Fibroblast of upper back skin (primary cell): ENCODE data around the gene KCNIP1.
"Not testable (repeated sequence)": the region's sequence is repeated elsewhere in the genome, so short reads cannot be mapped to it uniquely, and the experiment has no call there.

Source experiments
- DNase-seq: peaks from one replicate; pipeline ENCODE4 v3.0.0-alpha.2; 2013

The KCNIP1 gene

DNA sequence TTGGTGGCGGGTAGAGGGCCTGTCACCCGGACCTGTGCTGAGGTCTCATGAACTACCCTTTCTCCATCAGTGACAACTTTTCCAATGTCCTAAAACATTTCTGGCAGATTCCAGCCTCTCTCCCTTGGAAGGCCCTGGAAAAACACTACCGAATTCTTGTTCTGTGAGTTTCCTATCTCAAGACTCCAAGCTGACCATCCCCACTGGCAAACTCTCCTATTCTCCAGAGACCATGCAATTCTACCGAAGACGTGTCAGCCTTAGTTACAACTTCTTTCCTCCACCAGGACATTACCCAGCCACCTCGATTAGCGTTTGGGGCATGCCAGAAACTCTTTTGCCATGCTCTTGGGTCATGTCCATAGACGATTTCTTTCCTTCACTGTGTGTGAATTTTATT, 252.9 kb downstream of the KCNIP1 start:
- DNase-seq: no peak

DNA sequence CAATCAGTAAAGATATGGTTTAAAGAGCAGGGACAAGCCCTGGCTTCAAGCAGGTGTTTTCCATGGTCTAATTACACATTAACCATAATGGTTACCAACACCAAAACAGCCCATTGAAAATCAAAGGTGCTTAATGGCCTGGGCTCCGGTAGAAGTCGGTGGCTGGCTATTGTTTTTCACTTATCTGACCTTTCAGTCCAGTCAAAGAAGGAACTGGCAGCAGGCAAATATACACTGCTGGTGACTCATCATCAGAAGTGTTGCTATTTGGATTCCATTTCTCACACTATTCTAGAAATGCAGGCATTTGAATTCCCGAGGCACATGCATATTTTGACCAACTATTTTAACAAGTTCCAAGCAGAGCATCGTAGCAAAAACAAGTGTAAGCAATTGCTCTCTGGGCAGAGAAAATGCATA, 253.4 kb downstream of the KCNIP1 start:
- peak; percentile 18 for DNase-seq

DNA sequence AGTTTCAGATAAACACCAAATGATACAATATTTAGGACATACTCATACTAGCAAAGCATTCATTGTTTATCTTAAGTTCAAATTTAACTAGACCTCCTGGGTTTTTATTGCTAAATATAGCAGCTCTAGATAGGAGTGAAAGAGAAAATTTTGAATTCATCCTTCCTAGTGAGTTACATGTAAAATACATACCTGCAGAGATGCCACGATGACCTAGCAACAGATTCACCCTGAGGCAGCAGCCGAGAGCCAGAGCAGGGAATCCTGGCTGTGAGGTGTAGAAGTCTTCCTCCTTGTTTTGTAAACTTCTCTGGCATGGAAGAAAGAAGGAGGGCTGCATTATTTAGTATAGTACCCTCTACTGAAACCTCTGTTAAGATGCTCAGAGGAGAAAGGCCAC, 253.8 kb downstream of the KCNIP1 start:
- DNase-seq: no peak

DNA sequence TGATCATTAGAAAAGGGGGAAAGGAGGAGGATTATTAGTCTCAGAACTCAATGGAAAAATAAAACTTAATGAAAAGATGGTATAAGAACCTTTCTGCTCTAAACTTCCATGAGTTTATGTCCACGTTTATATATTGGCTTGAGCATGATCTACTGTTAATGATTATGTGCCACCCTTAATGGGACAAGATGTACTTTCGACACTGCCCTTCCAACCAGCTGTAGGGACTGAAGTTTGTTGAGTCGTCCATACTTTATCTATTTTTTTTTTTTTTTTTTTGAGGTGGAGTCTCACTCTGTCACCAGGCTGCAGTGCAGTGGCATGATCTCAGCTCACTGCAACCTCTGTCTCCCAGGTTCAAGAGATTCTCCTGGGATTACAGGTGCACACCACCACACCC, 254.7 kb downstream of the KCNIP1 start:
- no peak for DNase-seq

DNA sequence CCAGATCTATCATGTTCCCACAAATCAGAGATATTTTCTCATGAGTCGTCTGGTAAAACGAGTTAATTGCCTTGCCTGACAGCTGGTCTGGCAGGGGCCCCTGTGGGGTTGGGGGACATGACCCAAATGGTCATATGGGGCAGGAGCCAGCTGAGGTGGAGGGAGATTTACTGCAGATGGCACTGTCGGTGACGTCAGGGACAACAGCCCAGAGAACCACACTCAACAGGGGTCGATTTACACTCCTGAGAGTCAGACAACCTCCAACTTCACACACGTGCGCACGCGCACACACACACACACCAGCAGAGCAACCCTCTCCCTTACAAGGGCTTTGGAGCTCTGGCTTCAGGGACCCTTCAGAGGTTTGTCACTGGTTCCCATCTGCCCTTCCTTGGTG, 256.3 kb downstream of the KCNIP1 start:
- DNase-seq: no peak

DNA sequence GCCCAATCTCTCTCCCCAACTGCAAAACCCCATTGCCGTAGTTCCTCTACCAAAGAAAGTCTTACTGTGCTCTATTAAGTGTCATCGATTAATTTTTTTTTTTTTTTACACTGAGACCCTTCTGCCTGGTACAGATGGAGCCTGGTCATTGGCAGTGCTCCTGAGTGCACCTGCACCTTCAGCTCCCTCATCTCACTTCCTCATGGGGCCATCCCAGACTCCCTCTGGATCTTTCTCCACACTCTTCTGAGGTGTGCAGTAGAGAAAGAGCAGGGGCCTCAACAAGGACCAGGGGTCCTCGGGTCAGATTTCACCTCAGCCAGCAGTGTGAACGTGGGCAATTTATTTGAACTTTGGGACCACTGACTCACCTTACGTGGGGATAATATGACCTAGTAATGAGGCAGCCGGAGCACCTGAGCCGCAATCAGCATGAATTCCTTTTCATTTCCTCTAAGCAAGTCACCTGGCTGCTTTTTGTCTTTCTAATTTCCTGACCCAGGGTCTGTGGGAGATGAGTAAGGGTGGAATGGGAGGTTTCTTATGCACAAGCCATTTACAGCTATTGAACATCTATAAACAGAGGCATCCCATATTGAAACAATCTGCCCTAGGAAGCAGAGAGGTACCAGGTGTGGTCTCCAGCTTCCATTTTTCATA, 257.4 kb downstream of the KCNIP1 start:
- DNase-seq: no peak

DNA sequence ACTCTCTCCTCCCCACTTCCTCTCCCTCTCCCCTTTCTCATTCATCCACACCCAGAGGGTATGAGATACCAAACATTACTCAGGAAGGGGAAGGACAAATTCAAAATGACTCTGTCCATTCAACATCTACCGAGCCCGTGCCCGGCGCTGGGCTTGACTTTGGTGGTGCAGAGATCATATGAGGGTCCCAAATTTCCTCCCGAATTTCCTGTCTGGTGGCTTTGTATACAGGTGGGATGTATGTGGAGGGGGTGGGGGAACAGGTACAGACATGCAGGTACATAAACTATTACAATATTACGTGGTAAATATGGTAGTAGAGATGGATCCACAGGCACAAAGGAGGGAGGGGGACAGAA, 257.9 kb downstream of the KCNIP1 start:
- no peak for DNase-seq

DNA sequence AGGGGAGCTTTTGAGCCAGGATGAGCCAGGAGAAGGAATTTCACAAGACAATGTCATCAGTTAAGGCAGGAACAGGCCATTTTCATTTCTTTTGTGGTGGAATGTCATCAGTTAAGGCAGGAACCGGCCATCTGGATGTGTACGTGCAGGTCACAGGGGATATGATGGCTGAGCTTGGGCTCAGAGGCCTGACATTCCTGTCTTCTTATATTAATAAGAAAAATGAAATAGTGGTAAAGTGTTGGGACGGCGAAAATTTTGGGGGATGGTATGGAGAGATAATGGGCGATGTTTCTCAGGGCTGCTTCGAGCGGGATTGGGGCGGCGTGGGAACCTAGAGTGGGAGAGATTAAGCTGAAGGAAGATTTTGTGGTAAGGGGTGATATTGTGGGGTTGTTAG, 258.5 kb downstream of the KCNIP1 start:
- DNase-seq: not testable (repeated sequence)

DNA sequence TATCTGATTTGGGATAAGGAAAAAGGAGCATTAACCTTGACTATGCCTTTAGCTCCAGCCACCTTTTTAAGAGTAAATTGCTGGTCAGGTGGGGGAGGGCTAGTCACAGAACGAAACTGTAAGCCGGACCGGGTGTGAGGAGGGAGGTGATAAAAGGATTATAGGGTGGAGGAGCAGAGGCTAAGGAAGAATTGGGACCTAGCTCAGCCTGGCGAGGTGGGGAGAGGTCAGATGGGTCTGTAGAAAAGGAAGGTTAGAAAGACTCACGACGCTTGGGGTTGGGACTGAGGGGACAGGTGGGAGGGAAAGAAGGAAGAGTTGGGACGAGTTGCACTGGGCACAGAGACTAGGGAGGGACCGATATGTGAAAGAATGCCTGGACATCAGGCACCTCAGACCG, 262.0 kb downstream of the KCNIP1 start:
- not testable (repeated sequence) for DNase-seq

DNA sequence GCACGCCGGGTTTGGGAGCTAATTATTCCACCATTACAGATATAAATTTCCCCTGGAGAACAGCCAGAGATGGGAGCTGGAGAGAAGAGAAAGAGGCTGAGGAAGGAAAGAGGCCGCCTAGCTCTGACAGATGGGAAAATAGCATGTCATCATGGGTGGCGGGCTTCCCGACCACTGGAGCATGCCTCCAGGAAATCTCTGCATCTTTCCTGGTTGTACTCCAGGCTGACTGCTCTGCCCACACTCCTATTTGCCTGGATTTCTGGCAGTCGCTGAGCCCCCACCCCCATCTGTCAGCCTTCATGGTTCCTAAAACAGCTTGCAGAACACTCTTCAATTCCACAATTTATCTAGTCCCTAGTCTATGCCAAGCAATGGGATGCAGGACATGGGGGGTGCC, 265.4 kb downstream of the KCNIP1 start:
- DNase-seq: no peak

DNA sequence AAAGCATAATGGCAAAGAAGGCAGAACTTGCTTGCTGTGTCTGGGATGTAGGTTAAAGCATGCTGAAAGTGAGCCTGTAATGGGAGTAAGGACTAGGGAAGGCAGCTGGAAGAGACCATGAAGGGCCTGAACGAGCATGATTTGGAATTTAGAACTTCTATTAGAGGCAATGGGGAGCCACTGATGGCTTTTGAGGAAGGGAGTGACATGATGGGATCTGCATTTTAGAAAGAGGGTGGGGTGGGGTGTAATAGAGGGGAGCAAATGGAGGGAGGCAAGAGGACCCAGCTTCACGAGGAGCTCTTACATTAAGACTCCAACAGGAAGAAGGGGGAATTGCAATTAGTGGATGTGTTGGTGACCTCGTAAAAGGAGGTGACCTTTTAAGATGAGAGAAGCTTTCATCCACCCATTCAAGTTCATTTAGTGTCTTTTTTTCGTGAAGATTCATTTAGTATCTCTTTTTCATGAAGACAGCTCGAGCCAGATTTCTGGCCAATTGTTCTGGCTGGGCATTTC, 266.1 kb downstream of the KCNIP1 start:
- no peak for DNase-seq

DNA sequence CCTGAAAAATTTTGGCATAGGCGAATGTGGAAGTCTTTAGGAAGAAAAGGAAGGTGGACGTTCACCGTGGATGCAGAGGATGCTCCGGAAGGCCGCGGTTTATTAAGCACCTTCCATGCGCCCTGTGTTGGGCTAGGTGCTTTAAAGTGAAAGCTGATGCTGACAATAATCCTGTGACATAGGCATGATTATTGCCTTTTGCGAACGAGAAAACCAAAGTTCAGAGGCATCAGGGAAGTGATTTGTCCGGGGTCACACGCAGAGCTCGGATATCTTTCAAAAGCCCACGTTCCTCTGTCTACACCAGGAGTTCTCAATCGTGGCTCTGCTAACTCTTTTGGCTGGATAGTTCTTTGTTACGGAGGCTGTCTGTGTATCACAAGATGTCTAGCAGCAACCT, 267.7 kb downstream of the KCNIP1 start:
- DNase-seq: no peak

DNA sequence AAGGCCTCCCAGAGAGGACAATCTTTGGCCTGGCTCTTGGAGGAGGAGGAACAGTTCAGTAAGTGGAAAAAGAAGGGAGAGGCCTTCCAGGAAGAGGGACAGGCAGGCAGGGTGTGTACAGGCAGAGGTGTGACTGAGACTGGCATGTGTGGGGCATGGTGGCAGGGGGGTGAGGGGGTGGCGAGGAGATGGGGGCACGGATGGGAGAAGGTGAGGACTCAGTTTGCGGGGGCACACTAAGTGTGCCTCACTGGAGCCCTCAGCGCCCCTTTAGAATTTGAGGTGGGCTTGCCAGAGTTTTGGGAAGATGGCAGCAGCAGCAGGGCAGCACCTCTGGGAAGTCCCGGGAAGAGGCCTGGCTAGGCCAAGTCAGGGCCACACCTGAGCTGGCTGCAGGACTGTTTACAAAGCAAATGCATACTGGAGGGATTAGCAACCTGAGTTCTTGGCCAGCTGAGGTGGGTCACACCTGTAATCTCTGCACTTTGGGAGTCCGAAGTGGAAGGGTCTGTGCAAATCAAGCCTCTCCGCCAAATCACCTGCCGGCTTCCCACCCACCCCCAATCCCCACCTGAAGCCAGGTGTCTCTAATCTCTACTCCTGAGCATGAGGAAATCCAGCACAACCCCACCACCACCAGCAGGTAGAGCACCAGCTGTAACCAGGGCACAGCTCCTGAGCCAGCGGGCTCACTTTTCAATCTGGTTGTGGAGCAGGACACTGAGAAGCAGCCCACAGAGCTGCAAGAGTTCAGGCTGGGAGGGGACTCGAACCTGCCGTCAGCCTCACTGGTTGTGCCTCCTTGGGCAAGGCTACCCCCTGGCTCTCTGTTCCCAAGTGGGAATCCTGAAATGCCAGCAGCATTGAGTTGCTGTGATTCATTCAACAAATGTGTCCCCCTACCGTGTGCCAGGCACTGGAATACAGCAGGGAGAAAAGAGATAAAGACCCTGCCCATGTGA, 269.5 kb downstream of the KCNIP1 start:
- no peak for DNase-seq

DNA sequence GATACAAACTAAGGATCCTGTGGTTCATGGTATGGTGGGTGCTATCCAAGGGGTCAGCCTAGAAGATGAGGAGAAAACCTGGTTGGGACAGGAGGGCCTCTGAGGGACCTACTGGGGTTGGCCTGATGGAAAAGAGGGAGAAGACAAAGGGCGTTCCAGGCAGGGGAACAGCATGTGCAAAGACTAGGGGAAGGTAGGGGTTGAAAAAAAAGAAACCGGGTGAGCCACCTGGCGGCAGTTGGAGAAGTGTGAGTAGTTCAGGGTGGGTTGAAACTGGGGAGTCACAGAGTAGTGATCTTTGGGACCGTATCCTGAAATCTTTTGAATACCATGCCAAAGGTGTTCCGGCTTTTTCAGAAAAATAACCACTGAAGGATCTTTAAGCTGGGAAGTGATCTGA, 271.0 kb downstream of the KCNIP1 start:
- DNase-seq: no peak

DNA sequence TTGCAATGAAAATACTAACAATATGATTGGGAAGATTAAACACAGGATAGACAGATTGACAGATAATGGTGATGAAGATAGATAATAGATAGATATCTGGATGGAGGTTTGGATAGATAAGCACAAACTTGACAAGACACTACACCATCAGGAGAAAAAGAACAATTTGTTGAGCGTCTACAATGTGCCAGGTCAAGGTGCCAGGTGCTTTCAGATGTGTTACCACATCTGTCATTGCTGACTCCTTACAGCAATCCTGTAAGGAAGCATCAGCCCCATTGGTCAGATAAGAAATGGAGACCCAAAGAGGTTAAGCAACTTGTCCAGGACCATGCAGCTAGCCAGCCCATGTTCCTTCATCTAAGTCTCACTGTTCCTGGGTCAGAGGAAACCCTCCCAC, 278.1 kb downstream of the KCNIP1 start:
- DNase-seq: no peak

DNA sequence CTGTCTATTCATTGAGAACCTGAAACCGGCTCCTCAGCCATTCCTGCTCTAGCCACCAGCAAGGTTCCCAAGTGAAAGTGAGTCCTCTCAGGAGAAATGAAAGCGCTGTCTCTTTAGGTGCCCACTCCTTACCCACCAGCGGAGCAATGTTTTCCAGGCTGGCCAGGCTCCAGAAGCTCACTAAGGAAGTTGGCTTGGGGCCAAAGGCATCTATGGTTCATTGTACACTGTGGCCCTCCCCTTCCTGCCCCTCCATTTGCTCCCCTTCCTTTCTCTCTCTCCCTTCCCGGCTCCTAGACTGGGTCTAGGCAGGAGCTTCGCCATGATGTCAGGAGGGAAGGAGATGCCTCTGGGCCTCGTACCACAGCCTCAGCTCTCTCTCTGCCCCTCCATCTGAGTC, 278.6 kb downstream of the KCNIP1 start:
- no peak for DNase-seq

DNA sequence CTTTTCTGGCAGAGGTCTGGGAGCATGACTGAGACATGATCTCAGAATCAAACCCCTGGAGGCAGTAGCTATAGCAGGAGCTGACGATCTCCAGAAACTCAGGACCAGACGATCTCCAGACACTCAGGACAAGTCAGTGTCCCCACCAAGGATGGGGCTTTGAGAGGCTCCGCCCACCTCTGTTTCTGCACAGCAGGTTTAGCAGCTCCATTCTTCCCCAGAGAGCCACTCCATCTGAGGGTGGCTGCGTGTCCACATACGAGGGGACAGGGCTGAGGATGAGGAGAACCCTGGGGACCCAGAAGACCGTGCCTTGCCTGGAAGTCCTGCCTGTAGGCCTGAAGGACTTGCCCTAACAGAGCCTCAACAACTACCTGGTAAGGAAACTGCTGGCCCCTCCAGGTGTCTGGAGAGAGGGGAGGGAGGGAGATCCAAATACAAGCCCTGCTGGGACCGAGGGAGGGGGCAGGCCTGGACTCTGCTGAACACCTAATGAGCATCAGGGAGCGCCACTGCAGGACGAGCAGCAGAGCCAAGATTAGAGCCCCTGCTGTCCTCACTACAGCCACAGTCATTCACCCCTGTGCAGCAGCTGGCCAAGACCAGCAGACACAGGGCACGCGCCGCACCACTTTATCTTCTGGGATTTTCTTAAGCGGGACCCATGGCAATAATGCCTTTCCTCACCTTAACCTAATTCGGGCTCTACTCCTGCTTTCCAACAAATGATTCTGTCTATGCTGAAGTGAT, 279.9 kb downstream of the KCNIP1 start, which contains the start of gene GABRP:
GABRP (plus strand) TSS at position 228 of the 750 bp plus-strand sequence. CDS start 4,891 bp downstream, outside the sequence.
- no peak for DNase-seq

DNA sequence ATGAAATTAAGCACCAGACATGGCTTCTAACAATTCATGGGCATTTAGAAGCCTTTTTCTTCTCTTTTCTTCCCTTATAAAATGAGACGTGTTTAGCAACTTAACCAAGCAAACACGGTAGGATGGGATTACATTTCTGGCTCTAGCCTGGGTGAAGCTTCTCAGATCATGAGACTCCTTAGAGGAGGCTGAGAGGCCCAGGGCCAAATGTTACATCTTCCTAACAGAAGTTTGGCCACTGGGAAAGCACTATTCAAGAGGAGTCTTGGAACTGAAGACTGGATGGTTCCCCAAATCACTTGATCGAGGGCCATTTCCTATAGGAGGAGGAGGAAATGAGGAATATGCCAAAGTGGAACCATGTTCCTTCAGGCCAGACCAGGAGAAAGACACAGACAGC, 281.6 kb downstream of the KCNIP1 start:
- DNase-seq: no peak
